Superior temporal gyrus (tissue), 1 donor: ENCODE results near the gene NRM.
"Not testable (repeated sequence)": the region's sequence is repeated elsewhere in the genome, so short reads cannot be mapped to it uniquely, and the experiment has no call there.

Experiments used
- DNase-seq: peaks from one replicate; pipeline ENCODE4 v3.0.0-alpha.2; 2016; ENCODE audit errors: extremely low spot score

The NRM gene

DNA sequence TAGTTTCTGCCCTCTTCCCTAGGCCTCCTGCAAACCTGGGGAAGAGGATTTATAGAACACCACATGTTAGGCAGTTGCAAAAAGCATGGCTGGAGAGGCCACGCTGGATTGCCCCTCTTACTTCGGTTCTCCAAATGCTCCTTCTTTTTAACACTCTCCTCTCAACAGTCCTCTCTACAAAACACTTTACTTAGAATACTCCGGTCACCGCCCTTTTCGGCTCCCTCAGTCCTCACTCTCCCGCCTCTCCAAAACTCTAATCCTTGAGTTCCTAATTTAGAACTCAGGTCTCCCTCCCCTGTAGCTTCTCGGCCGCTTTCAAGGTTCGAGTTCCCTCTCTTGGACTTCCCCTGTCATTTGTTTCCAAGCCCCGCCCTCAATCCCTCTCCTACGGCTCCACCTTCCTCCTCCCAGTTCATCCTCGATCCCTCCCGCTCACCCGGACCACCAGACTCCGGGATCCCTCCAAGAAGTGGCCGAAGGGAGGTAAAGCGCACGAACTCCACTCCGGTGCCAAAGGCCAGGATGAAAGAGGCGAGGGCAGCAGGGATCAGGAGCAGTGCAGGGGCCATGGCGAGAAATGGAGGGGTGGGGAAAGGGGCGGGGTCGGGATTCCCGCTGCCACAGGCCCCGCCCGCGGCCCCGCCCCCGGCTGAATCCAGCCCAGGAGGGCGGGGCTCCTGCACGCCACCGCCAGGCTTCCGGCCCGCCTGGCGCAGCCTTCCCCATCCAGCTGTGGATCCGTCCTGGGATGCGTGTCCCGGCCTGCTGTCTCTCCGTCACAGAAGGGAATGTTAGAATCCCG lies at the start of gene NRM:
NRM (minus strand) TSS at position 582 of the 805 bp plus-strand sequence; CDS start at position 572, 10 bp downstream.
- DNase-seq, result peak; percentile 81

DNA sequence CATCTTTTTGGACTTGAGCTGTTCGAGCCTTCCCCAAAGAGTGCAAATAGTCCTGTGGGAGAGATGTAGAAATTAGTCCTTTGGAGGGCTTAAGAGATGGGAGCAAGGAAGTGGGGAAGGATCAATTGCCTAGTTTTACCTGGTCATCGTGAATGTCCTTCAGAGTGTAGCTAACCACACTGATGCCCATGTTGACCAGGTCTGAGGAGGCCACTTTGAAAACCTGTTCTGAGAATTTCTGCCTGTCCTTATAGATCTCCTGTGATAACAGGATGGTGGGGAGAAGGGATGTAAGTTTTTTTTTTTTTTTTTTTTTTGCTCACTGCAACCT lies 49.7 kb upstream of the NRM start:
- no peak for DNase-seq

- DNase-seq, result no peak
These were observed 47.7 kb upstream of the NRM start for GRCh38 chr6:30738532-30738931.

DNA sequence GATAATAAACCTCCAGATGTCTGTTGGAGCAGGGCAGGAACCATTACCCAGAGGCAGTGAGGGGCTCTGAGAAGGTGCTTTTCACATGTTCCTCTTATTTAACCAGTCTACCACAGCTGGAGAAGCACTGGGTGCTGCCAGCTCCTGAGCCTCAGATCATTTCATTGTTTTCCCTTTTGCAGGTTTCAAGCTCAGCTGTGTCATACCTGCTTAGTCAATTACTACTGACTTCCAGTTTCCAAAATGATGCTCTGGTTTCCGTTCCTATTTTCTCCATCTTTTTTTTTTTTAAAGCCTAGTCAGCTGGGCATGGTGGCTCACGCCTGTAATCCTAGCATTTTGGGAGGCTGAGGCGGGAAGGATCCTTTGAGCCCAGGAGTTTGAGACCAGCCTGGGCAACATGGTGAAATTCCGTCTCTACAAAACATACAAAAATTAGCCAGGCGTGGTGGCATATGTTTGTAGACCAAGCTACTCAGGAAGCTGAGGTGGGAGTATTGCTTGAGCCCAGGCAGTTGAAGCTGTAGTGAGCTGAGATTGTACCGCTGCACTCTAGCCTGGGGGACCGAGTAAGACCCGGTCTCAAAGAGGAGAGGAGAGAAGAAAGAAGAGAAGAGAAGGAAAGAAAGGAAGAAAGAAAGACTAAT lies 45.0 kb upstream of the NRM start:
- DNase-seq, result no peak

DNA sequence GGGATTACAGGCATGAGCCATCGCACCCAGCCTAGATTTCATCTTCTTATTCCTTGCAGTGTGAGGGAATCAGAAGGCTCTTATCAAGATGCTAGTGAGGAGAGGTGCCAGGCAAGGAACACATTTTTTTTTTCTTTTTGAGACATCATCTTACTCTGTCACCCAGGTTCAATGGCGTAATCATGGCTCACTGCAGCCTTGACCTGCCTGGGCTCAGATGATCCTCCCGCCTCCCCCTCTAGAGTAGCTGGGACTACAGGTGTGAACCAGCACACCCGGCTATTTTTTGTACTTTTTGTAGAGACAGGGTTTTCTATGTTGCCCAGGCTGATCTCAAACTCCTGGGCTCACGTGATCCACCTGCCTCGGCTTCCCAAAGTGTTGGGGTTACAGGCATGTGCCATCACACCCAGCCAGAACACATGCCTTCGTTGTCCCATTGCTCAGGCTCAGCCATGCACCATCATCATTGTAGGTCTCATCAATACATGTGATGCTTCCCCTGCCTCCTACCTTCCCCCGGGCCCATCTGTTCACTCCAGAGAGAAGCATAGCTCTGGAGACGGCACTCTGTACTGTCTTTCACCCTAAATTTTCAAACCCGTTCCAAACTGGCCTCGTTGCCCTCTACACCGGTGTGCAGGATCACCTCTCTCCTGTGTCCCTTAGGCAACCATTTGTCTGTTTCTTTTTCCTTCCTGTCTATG lies 41.6 kb upstream of the NRM start:
- DNase-seq, result no peak

GRCh38 chr6:30730601-30731435 lies 40.0 kb upstream of the NRM start:
- no peak for DNase-seq

GRCh38 chr6:30727920-30728553 lies 37.3 kb upstream of the NRM start:
- DNase-seq, result no peak

DNA sequence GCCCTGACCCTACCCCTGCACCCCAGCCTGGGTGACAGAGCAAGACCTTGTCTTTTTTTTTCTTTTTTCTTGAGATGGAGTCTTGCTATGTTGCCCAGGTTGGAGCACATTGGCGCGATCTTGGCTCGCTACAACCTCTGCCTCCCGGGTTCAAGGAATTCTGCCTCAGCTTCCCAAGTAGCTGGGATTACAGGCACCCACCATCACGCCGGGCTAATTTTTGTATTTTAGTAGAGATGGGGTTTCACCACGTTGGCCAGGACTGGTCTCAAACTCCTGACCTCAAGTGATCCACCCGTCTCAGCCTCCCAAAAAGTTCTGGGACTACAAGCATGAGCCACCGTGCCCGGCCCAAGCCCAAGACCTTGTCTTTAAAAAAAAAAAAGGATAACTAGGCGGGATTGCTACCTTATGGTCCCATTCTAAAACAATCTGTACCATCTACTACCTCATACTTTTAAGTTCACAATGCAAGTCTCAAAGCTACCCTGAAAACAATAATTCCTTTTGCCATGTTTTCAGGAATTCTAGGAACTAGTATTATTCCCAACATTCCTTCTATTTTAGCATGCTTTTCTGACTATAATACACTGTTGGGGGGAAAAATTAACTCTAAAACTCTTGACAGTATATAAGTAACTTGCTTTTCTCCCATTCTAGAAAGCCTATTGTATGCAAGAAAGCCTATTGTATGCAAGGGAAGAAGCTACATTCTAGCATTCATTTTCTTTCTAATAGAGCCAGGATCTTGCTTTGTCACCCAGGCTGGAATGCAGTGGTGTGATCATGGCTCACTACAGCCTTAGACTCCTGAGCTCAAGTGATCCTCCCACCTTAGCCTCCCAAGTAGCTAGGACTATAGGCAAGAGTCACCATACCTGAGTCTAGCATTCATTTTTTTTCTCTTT lies 36.0 kb upstream of the NRM start:
- no peak for DNase-seq

DNA sequence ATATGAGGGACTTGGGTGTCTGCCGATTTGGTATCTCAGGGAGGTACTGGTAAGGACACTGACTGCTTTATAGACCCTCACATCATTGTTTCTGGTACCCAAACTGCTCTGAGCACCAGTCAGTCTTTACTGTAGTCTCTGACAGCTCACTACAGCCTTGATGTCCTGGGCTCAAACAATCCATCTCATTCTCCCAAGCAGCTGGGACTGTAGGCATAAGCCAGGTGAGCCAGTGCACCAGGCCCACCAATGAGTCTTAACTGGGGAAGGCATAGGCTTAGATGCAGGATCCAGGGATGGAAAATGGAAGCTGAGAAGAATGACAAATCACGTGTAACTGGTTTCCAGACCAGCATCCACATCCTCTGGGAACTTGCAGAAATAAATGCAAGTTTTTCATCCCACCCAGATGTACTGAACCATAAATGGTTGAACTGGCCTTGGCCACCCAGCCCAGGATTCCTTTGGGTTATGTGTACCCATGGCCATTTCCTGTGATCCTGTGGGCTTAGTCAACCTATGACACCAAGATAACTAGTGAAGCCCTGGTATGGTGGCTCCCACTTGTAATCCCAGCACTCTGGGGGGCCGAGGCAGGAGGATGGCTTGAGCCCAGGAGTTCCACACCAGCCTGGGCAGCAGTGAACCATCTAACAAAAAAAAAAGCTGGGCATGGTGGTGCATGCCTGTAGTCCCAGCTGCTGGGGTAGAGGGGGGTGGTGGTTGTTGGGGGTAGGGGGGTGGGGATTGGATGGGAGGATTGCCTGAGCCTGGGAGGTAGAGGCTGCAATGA lies 35.1 kb upstream of the NRM start:
- DNase-seq, result no peak

DNA sequence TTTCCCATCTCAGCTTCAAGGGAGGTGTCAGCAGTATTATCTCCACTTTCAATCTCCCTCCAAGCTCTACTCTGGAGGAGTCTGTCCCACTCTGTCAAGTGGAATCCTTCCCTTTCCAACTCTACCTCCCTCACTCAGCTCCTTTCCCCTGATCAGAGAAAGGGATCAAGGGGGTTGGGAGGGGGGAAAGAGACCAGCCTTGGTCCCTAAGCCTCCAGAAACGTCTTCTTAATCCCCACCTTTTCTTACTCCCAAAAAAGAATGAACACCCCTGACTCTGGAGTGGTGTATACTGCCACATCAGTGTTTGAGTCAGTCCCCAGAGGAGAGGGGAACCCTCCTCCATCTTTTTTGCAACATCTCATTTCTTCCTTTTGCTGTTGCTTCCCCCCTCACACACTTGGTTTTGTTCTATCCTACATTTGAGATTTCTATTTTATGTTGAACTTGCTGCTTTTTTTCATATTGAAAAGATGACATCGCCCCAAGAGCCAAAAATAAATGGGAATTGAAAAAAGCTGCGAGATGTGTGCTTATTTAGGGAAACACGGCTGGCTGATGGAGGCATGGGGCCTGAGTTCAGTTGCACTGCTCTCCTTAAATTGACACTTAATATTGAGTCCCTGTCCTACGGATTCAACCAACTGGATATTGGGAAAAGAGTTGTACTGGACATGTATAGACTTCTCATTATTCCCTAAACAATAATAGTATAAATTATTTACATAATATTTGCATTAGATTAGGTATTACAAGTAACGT lies 34.3 kb upstream of the NRM start:
- DNase-seq, result no peak

- DNase-seq, result not testable (repeated sequence)
These were observed 33.3 kb upstream of the NRM start for GRCh38 chr6:30723843-30724741.

GRCh38 chr6:30723159-30723842 lies 32.5 kb upstream of the NRM start:
- not testable (repeated sequence) for DNase-seq

DNA sequence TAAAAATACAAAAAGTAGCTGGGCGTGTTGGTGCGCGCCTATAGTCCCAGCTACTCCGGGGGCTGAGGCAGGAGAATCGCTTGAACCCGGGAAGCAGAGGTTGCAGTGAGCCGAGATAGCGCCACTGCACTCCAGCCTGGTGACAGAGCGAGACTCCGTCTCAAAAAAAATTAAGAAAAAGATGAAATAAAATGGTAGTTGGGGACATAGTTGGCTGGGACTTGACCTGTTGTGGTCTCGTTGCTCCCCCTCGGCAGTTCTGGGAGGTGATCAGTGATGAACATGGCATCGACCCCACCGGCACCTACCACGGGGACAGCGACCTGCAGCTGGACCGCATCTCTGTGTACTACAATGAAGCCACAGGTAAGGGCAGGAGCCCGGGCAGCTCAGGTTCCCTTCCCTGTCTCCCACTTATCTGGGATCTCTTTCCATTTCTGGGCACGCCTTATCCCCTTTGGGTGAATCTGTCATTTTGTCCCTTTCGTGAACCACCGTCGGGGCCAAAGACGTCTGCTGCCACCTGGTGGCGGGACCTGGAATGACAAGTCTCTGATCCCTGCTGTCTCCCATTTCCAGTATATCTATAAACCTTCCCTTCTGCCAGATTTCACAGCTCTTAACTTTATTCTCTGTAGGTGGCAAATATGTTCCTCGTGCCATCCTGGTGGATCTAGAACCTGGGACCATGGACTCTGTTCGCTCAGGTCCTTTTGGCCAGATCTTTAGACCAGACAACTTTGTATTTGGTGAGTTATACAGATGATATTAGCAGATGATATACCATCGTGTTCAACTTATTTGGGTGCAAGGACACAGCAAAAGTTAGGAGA lies 31.7 kb upstream of the NRM start:
- DNase-seq, result peak; percentile 95

GRCh38 chr6:30722025-30722279 lies 31.2 kb upstream of the NRM start:
- not testable (repeated sequence) for DNase-seq

DNA sequence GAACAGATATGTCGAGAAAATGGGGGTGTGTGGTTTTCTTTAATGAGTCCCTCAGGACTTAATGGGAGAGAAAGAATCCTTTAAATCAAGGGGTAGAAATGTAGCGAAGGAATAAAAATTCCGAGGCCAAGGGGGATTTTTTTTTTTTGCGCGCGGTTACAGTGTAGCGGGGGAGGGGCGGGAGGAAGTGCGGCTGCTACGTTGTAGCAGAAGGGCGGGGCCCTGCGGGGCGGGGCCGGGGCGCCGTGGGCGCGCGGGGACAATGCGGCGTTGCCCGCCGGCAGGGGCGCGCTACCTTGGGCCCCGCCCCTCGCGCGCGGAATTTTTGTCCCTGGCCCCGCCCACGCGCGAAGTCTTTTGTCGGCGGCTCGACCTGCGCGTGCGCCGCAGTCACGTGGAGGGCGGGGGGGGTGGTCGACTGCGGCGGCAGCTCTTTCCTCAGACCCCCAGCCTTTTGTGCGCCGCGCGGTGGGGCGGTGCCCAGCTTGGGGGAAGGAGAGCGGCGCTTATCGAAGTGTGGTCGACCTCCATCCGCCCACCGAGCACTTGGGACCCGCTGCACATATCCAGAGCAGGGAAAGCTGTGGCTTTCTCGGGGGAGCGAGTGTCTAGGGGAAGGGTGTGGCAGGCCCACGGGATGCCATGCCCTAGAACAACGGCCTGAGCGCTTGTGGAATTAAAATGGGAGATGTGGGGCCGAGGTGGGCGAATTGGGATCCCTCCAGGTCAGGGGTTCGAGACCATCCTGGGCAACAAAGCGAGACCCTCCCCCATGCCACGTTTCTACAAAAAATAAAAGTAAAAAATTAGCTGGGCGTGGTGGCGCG lies 30.6 kb upstream of the NRM start:
- peak; percentile 83 for DNase-seq
